Measurements from ENCODE around the gene CNTFR.
"Not testable (repeated sequence)": the region's sequence is repeated elsewhere in the genome, so short reads cannot be mapped to it uniquely, and the experiment has no call there.

Gene CNTFR

GRCh38 chr9:34544035-34544434 lies 45.5 kb downstream of the CNTFR start:
- in situ Hi-C loops (cut with MboI; ENCODE audit: low sequenced_read_pairs): no loop called here

GRCh38 chr9:34541540-34541939 lies 48.0 kb downstream of the CNTFR start:
- in situ Hi-C loops (cut with MboI; ENCODE audit: low sequenced_read_pairs): no loop called here

- in situ Hi-C loops (cut with MboI; ENCODE audit: low sequenced_read_pairs): no loop called here
Measured at GRCh38 chr9:34540827-34541226, 48.7 kb downstream of the CNTFR start.

GRCh38 chr9:34536685-34537084 lies 52.8 kb downstream of the CNTFR start:
- in situ Hi-C loops (cut with MboI; ENCODE audit: low sequenced_read_pairs): no loop called here

DNA sequence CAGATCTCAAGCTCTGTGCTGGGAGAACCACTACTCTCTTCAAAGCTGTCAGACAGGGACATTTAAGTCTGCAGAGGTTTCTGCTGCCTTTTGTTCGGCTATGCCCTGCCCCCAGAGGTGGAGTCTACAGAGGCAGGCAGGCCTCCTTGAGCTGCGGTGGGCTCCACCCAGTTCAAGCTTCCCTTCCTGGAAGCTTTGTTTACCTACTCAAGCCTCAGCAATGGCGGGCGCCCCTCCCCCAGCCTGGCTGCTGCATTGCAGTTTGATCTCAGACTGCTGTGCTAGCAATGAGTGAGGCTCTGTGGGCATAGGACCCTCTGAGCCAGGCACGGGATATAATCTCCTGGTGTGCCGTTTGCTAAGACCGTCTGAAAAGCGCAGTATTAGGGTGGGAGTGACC lies 57.5 kb downstream of the CNTFR start:
- in situ Hi-C loops (cut with MboI; ENCODE audit: low sequenced_read_pairs): not testable (repeated sequence)

DNA sequence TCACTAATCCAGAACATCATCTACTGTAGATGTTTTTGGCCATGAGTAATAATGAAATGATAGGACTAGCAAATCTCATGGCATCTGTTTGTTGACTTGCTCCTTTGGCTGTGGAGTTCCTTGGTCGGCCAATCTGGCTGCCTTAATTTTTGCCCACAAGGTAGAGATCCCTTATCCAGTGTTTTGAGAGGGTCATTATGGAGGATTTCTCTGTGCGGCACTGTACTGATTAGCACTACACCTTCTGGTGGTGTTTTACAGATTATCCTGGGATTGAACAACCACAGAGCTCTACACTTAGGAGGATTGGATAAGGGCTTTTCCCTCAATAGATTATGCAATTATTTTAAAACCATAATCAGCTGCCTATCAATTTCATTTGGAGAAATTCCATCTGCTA lies 63.5 kb downstream of the CNTFR start:
- in situ Hi-C loops (cut with MboI; ENCODE audit: low sequenced_read_pairs): no loop called here

GRCh38 chr9:34524349-34524748 lies 65.2 kb downstream of the CNTFR start:
- in situ Hi-C loops (cut with MboI; ENCODE audit: low sequenced_read_pairs): no loop called here

DNA sequence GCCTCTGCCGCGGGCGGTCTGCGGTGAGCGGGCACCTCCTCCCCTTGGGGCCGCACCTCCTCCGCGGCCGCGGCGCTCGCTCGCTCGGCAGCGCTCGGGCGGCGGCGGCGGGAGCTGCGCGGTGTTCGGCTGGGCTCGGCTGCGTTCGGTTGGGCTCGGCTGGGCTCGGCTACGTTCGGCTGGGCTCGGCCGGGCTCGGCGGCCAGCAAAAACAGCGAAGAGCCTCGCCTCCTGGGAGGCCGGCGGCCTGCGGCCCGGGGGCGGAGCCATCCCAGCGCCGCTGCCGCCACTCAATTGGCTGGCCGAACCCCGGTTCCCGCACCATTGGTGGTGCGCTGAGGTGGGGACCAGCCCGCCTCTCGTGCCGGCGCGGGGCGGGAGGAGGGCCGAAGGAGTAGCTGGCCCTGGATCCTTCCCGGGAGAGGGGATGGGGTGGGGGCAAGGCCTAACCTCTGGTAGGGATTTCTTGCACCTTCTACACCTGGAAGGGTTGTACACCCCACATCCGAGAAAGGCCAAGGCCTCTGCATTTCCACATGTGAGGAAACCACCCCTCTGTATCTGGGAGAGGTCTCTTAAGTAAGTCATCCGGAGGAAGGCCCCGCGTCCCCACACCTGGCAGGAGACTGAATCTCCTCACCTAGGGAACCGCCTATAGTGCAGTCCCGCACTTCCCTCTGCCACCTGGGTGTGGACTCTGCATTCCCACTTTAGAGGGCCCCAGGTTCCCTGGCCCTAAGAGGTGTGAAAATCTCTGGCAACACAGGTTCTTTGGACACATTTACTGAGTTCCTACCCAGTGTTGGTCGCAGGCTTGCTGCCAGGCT lies 66.3 kb downstream of the CNTFR start, which contains the start of gene ENHO:
Gene ENHO (minus strand): TSS at position 20 of the 827 bp plus-strand sequence. CDS start 1,295 bp downstream, outside the sequence.
- in situ Hi-C loops (cut with MboI; ENCODE audit: low sequenced_read_pairs): no loop called here

- in situ Hi-C loops (cut with MboI; ENCODE audit: low sequenced_read_pairs): no loop called here
Measured at GRCh38 chr9:34522091-34522887, 67.2 kb downstream of the CNTFR start.

DNA sequence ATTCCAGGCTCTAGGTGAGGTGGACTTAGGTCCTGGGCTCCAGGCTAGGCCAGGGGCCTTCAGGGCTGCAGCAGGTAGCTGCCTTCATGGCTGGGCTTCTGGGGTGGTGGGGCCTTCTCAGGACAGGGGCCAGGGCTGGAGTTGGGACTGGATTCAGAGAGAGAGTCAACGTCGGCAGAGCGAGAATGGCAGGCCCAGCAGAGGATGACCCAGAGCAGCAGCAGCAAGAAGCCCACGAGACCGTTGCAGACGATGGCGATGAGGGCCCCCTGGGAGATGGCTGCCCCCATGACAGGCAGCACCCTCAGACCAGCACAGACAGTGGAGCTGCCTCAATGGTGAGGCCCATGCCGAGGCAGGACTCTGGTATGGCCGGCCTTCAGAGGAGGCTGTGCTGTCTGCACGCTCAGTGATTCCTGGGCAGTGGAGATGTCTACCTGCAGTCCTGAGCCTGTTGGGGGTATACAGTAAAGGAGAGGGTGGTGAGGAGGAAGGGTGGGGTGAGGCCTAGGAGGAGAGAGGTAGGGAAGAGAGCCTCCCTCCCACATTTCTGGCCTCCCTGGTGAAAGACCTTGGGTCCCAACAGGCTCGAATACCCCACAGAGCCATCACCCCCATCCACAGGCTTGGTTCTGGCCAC lies 68.0 kb downstream of the CNTFR start:
- in situ Hi-C loops (cut with MboI; ENCODE audit: low sequenced_read_pairs): no loop called here

DNA sequence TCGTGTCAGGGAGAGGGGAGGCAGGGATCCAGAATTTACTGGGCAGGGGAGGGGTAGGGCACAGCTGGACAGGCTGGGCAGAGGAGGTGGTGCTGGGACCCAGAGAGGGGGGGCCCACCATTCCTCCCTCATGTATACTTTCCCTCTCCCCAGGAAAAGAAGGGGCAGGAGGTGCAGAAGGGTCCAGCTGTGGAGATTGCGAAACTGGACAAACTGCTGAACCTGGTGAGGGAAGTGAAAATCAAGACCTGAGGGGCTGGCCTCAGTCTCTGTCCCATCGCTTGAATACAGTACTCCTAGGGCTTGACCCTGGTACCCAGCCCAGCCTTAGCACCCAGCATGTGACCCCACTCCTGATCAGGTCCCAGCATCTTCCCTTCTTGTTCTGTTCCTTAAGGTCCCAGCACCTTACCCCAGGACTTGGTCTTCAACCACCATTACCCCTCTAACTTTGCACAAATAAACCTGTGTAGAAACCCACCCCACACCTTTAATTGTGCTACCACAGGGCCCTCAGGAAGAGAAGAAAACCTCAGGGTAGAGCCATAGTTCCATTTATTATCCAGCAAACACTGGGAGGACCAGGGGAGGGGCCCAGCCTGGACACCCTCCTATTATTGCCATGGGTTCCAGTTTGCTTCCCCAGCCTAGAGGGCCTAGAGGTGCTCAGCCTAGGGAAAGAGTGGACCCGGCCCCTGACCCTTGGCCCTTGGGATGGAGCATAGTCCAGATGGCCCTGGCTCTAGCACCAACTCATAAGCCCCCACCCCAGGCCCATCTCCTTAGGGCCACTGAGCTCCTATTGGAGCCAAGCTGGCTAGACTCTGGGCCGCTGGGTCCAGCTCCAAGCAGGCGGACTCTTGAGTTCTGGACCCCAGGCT lies 68.8 kb downstream of the CNTFR start:
- in situ Hi-C loops (cut with MboI; ENCODE audit: low sequenced_read_pairs): no loop called here

- in situ Hi-C loops (cut with MboI; ENCODE audit: low sequenced_read_pairs): no loop called here
Measured at GRCh38 chr9:34520096-34520495, 69.4 kb downstream of the CNTFR start.

- in situ Hi-C loops (cut with MboI; ENCODE audit: low sequenced_read_pairs): no loop called here
Measured at GRCh38 chr9:34519321-34520020, 70.1 kb downstream of the CNTFR start.

- in situ Hi-C loops (cut with MboI; ENCODE audit: low sequenced_read_pairs): no loop called here
Measured at GRCh38 chr9:34518896-34519295, 70.6 kb downstream of the CNTFR start.

- in situ Hi-C loops (cut with MboI; ENCODE audit: low sequenced_read_pairs): no loop called here
Measured at GRCh38 chr9:34518110-34518616, 71.4 kb downstream of the CNTFR start.

GRCh38 chr9:34517185-34517584 lies 72.3 kb downstream of the CNTFR start:
- in situ Hi-C loops (cut with MboI; ENCODE audit: low sequenced_read_pairs): no loop called here

GRCh38 chr9:34515959-34516358 lies 73.6 kb downstream of the CNTFR start:
- in situ Hi-C loops (cut with MboI; ENCODE audit: low sequenced_read_pairs): no loop called here

DNA sequence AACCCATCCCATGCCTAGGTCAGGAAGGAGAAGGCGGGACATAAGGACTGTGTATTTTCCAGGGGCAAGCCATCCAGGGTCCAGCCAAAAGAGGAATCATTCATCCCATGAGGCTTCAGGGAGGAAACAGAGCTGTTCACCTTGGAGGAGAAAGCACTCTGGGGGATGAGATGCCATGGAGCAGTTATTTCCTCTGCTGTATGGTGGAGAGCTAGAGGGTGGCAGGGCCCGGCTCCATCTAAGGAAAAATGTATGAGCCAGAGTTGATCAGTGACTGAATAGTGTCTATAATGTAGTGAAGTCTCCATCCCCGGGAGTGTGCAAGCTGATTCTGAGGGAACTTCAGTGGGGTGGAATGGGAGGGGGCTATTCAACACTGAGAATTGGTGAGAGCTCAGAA lies 74.7 kb downstream of the CNTFR start:
- in situ Hi-C loops (cut with MboI; ENCODE audit: low sequenced_read_pairs): no loop called here

- in situ Hi-C loops (cut with MboI; ENCODE audit: low sequenced_read_pairs): no loop called here
Measured at GRCh38 chr9:34514401-34514800, 75.1 kb downstream of the CNTFR start.

Data from HL-60/S4 treated with phorbol 12-myristate 13-acetate at 8.2 ng/mL for 4 days and 3 days (cell line).